ENCODE data around the gene ADGRE2. TPM values are rescaled to one million over a fixed set of nuclear protein-coding genes. Genes with fewer than 3 reads are reported as not detected.

Gene ADGRE2
- total RNA-seq, 2 donors from 2014 or later, result 4.0 to 4.3 TPM

GRCh38 chr19:14762111-14762510 is 16.2 kb downstream of the ADGRE2 start:
- intact Hi-C loops (cut with DNase I), result no loop called here
- DNase-seq (ENCODE audit: low spot score), result peak; percentile 3

- no peak for DNase-seq (ENCODE audit: low spot score)
- intact Hi-C loops (cut with DNase I), result no loop called here
Measured at GRCh38 chr19:14761607-14762006, 16.8 kb downstream of the ADGRE2 start.

- peak; percentile 29 for DNase-seq (ENCODE audit: low spot score)
- intact Hi-C loops (cut with DNase I), result no loop called here
Measured at GRCh38 chr19:14758816-14759215, 19.5 kb downstream of the ADGRE2 start.

- no peak for DNase-seq (ENCODE audit: low spot score)
- intact Hi-C loops (cut with DNase I), result no loop called here
Measured at GRCh38 chr19:14748601-14749000, 29.8 kb downstream of the ADGRE2 start.

GRCh38 chr19:14746886-14747285 is 31.5 kb downstream of the ADGRE2 start:
- no peak for DNase-seq (ENCODE audit: low spot score)
- intact Hi-C loops (cut with DNase I), result no loop called here

- DNase-seq (ENCODE audit: low spot score), result no peak
- intact Hi-C loops (cut with DNase I), result no loop called here
Measured at GRCh38 chr19:14735915-14736314, 42.4 kb downstream of the ADGRE2 start.

GRCh38 chr19:14733574-14733973 is 44.8 kb downstream of the ADGRE2 start:
- intact Hi-C loops (cut with DNase I), result no loop called here
- DNase-seq (ENCODE audit: low spot score), result no peak

- DNase-seq (ENCODE audit: low spot score), result no peak
- intact Hi-C loops (cut with DNase I), result no loop called here
Measured at GRCh38 chr19:14732510-14732909, 45.9 kb downstream of the ADGRE2 start.

- DNase-seq (ENCODE audit: low spot score), result no peak
- intact Hi-C loops (cut with DNase I), result no loop called here
Measured at GRCh38 chr19:14731200-14731599, 47.2 kb downstream of the ADGRE2 start.

GRCh38 chr19:14728595-14728994 is 49.8 kb downstream of the ADGRE2 start:
- DNase-seq (ENCODE audit: low spot score), result no peak
- intact Hi-C loops (cut with DNase I), result no loop called here

GRCh38 chr19:14722127-14722526 is 56.2 kb downstream of the ADGRE2 start:
- intact Hi-C loops (cut with DNase I), result no loop called here
- no peak for DNase-seq (ENCODE audit: low spot score)

GRCh38 chr19:14719162-14719561 is 59.2 kb downstream of the ADGRE2 start:
- no peak for DNase-seq (ENCODE audit: low spot score)
- intact Hi-C loops (cut with DNase I), result no loop called here

- intact Hi-C loops (cut with DNase I), result no loop called here
- no peak for DNase-seq (ENCODE audit: low spot score)
Measured at GRCh38 chr19:14718522-14719116, 59.7 kb downstream of the ADGRE2 start.

- intact Hi-C loops (cut with DNase I), result no loop called here
- no peak for DNase-seq (ENCODE audit: low spot score)
Measured at GRCh38 chr19:14715841-14716240, 62.5 kb downstream of the ADGRE2 start.

- intact Hi-C loops (cut with DNase I), result no loop called here
Measured at GRCh38 chr19:14704450-14704849, 73.9 kb downstream of the ADGRE2 start.

GRCh38 chr19:14703833-14704232 is 74.5 kb downstream of the ADGRE2 start:
- peak; percentile 19 for DNase-seq (ENCODE audit: low spot score)
- intact Hi-C loops (cut with DNase I), result no loop called here

More at GRCh38 chr19:14704450-14704849, 73.9 kb downstream of the ADGRE2 start:
- no peak for DNase-seq (ENCODE audit: low spot score)

- no peak for DNase-seq (ENCODE audit: low spot score)
- intact Hi-C loops (cut with DNase I), result no loop called here
Measured at GRCh38 chr19:14700711-14701375, 77.5 kb downstream of the ADGRE2 start.

- no peak for DNase-seq (ENCODE audit: low spot score)
- intact Hi-C loops (cut with DNase I), result no loop called here
Measured at GRCh38 chr19:14699641-14700040, 78.7 kb downstream of the ADGRE2 start.

GRCh38 chr19:14695471-14695870 is 82.9 kb downstream of the ADGRE2 start:
- peak; percentile 24 for DNase-seq (ENCODE audit: low spot score)
- intact Hi-C loops (cut with DNase I), result no loop called here

GRCh38 chr19:14694641-14695266 is 83.6 kb downstream of the ADGRE2 start:
- no peak for DNase-seq (ENCODE audit: low spot score)
- intact Hi-C loops (cut with DNase I), result no loop called here
